GM12872 (cell line): ENCODE measurements around the gene SLC10A3.

ENCODE experiments used
- CTCF ChIP-seq: IDR thresholded peaks from 3 replicates; pipeline ENCODE4 v1.5.1; 2011; ENCODE audit warnings: low read depth, mild to moderate bottlenecking, low read length, moderate library complexity; ENCODE audit not compliant: insufficient read depth

SLC10A3 gene

DNA sequence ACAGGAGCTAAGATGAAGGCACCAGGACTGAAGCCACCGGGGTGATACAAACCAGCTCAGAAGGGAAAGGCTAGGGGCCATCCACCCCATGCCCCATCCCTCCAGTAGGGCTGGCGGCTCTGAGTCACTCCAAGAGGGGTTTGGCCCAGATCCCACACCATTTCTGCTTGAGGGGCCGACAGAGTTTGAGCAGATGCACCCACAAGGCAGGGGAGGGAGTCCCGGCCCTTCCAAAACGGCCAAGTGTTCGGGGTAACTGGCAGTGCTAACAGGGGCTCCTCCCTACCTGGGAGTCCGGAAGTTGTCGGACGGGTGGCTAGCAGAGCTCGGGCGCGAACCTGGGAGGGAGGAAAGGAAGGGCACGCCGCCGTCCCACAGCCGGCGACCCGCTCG, 412 bp downstream of the SLC10A3 start:
- TF ChIP-seq CTCF = no peak

DNA sequence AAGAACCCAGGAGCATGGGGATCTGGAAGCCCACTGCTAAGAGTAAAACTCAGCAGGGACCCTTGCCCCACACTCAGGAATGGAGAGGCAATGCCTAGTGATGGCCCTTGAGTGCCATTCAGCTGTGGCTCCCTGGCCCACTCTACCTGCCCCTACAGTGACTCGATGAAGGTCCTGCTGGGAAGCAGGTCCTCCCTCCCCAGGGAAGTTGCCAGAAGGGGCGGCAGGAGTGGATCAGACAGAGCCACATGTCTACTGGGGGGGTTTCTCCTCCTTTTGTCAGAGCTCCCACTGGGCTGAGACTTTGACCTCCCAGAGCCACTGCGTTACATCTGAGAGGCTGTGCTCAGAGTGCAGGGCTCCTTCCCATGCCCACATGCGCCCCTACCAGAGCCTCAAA, 1.2 kb downstream of the SLC10A3 start:
- no peak for TF ChIP-seq CTCF

DNA sequence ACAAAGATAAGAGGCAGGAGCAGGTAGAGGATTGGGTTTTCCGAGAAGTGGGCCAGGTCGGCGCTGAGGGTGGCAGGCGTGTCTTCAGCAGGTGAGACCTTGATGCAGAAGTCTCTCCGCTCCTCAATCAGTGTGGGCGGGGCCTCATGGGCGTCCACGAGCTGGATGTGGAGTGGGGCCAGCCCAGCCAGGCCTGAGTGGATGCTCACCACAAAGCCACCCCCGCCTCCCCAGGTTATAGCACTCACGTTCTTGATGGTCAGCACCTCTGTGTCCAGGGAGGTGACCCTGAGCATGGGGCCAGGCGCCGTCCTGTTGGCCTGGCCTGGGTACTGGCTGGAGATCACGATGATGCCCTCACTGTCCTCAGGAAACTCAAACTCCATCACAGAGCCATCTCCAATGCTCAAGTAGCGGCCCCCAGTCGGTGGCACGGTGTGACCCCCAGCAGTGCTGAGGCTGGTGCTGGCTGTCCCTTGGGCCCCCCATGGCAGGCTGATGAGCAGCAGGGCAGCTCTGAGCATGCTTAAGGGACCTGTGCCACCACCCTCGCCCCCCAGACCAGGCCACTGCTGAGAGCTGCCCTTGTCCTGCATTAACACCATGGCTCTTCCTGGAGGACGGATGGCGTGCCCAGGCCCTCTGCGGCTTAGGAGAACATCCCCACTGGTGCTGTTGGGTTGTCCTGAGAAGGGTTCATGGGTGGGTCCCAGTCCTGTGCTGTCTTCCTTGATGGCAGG, 1.9 kb downstream of the SLC10A3 start:
- no peak for TF ChIP-seq CTCF

DNA sequence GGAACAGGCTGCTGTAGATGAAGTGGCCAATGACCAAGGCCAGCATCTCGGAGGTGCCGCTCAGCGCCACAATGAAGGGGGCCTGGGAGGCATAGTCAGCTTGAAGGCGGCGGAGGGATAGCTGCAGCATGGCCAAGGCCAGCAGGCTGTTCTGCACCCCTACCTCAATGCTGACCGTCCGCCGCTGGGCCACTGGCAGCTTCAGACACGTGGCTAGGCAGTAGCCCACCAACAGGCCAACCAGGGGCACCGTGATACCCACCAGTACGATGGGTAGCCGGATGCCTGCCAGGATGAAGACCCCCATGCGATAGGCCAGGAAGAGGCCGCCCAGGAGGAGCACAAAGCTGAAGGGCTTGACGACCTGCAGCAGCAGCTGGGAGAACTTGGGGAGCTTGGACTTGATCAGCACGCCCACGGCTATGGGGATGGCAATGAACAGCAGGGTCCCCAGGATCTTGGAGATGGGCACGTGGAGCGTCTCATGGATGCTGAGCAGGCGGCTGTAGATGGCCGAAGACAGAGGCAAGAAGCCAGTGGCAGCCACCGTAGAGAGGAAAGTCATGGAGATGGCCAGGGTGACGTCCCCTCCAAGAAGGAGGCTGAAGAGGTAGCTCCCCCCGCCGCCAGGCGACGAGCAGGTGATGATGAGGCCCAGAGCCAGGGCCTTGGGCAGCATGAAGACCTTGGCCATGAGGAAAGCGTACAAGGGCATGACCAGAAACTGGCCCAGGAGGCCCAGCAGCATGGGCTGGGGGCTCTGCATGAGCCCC, 2.7 kb downstream of the SLC10A3 start:
- TF ChIP-seq CTCF = no peak

DNA sequence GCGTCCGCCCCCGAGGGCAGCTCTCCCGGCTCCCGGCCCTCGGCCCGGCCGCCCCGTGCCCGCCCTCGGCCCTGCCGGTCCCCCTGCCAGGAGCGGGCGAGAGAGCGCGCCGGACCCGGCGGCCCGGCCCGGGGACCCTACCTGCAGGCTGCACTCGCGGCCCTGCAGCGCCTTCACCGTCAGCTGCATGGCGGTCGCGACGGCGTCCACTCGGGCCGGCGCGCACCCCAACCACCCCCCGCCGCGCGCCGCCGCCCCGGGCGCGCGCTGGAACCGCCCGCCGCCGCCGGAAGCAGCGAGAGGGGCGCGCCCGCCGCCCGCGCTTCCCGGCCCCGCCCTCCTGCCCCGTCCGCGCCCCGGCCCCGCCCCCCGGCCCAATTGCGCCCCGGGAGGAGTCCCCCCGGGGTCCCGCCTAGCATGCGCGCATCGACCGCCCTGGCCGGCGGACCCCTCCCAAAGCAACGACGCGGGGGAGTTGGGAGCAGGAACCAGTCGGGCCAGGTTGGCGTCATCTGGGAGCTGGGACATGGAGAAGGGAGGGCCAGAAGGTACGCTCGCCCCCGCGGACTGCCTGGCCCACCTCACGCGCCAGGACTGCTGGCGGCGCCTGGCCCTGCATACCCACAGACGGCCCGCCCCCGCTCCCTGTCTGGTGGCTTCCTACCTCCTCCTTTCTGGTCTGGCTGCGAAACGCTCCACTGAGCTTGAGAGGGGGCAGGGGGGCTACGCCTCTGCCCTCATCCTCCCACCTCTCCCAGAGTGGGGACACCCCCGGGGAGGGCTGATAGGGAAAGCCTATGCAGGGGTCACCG, 3.8 kb downstream of the SLC10A3 start, which contains the start of gene UBL4A:
Gene UBL4A (minus strand): TSS at position 220 of the 812 bp plus-strand sequence. CDS start 31 bp downstream, at position 189.
- TF ChIP-seq CTCF = no peak

GRCh38 chrX:154486052-154486395, 4.4 kb downstream of the SLC10A3 start:
- no peak for TF ChIP-seq CTCF

- no peak for TF ChIP-seq CTCF
These were observed 5.0 kb downstream of the SLC10A3 start for GRCh38 chrX:154485150-154486051.
